A673 (cell line): ENCODE measurements around the gene DSC1. TPM values are rescaled to one million over a fixed set of nuclear protein-coding genes. Genes with fewer than 3 reads are reported as not detected.

ENCODE experiments used
- BruUV-seq: library from RNA; stranded (reverse); fragments of 400-500 nt; replicated peaks from 2 replicates; lab custom pipeline; 2021; lab: Mats Ljungman, UMichigan
- CTCF ChIA-PET: fragments of 300-600 bp; sonication (Branson Sonifier 250); formaldehyde crosslinking; loops from one replicate; lab custom pipeline; 2022; ENCODE audit warnings: antibody characterized with exemption; lab: Charles Lee
- POLR2A ChIA-PET: fragments of 300-600 bp; sonication (Branson Sonifier 250); formaldehyde crosslinking; loops from one replicate; lab custom pipeline; 2022; ENCODE audit warnings: antibody characterized with exemption; ENCODE audit not compliant: low non-redundant PET; lab: Charles Lee
- DNase-seq: peaks from one replicate; pipeline ENCODE4 v3.0.0-alpha.2; 2015; ENCODE audit warnings: low spot score
- H3K27ac ChIP-seq: fragments of 200-600 bp; sonication (generic); 2 replicates; pipeline ENCODE4 v1.5.1; 2016; ENCODE audit warnings: mixed run types, low read depth, mild to moderate bottlenecking, mixed read lengths, antibody characterized with exemption, low read length; ENCODE audit not compliant: poor library complexity, severe bottlenecking
- H3K27me3 ChIP-seq: fragments of 200-600 bp; sonication (generic); replicated peaks from 2 replicates; pipeline ENCODE4 v1.6.1; 2017; ENCODE audit warnings: mixed run types, low read depth, mild to moderate bottlenecking, mixed read lengths, antibody characterized with exemption, low read length; ENCODE audit not compliant: insufficient read depth, poor library complexity
- H3K36me3 ChIP-seq: fragments of 200-600 bp; sonication (generic); 2 replicates; pipeline ENCODE4 v1.6.1; 2016; ENCODE audit warnings: mixed run types, mild to moderate bottlenecking, mixed read lengths, antibody characterized with exemption, low read length; ENCODE audit not compliant: insufficient read depth, poor library complexity, severe bottlenecking
- H3K4me1 ChIP-seq: fragments of 200-600 bp; sonication (generic); 2 replicates; pipeline ENCODE4 v1.6.1; 2017; ENCODE audit warnings: mixed run types, mild to moderate bottlenecking, mixed read lengths, antibody characterized with exemption, low read length; ENCODE audit not compliant: insufficient read depth, poor library complexity, severe bottlenecking
- H3K4me3 ChIP-seq: fragments of 200-600 bp; sonication (generic); 2 replicates; pipeline ENCODE4 v1.5.1; 2016; ENCODE audit warnings: low read depth, mixed run types, mild to moderate bottlenecking, mixed read lengths, low read length; ENCODE audit not compliant: poor library complexity, severe bottlenecking
- H3K9me3 ChIP-seq: fragments of 200-600 bp; sonication (generic); 2 replicates; pipeline ENCODE4 v1.6.1; 2016; ENCODE audit warnings: mixed run types, low read depth, mild to moderate bottlenecking, mixed read lengths, antibody characterized with exemption, low read length; ENCODE audit not compliant: poor library complexity, severe bottlenecking
- CTCF ChIP-seq: fragments of 300-800, 200-600 bp; sonication (generic); conservative IDR thresholded peaks from 2 replicates; pipeline ENCODE4 v1.5.1; 2017; ENCODE audit warnings: low read depth, mild to moderate bottlenecking, antibody characterized with exemption, low read length, moderate library complexity, mixed read lengths
- EZH2 ChIP-seq: fragments of 200-600 bp; sonication (generic); IDR thresholded peaks from 2 replicates; pipeline ENCODE4 v1.6.1; 2017; ENCODE audit warnings: borderline replicate concordance, low read depth, mild to moderate bottlenecking, mixed read lengths, antibody characterized with exemption, low read length; ENCODE audit not compliant: poor library complexity, severe bottlenecking
- intact Hi-C: fragments of 100-400 bp; cut with micrococcal nuclease; formaldehyde crosslinking; loops from one replicate; pipeline ENCODE4 v1.10.0; 2022; ENCODE audit not compliant: unreplicated experiment
- total RNA-seq: library from RNA; stranded (reverse); gene quantifications from 2 replicates; pipeline ENCODE4 v1.2.3, GENCODE V29; 2021

The DSC1 gene
- total RNA-seq, 1 experiment from 2014 or later, result not detected

GRCh38 chr18:31093880-31094279, 68.8 kb downstream of the DSC1 start:
- no peak for DNase-seq
- H3K4me1 ChIP-seq, result no peaks in the 10 kb centered on the region
- H3K27me3 ChIP-seq, result peaks cover 3% of the 10 kb centered on the region
- H3K9me3 ChIP-seq, result no peaks in the 10 kb centered on the region
- intact Hi-C loops, result no loop called here
- H3K4me3 ChIP-seq, result no peak overlapping the region
- ChIA-PET POLR2A (no interaction called here), CTCF (no interaction called here)
- no peaks in the 10 kb centered on the region for H3K36me3 ChIP-seq
- no peak for TF ChIP-seq EZH2
- no peak for TF ChIP-seq CTCF
- H3K27ac ChIP-seq, result no peak overlapping the region
- no TSS peak for BruUV-seq

- H3K36me3 ChIP-seq, result no peaks in the 10 kb centered on the region
- H3K9me3 ChIP-seq, result no peaks in the 10 kb centered on the region
- no peak for TF ChIP-seq EZH2
- no peak for TF ChIP-seq CTCF
- ChIA-PET CTCF (no interaction called here), POLR2A (no interaction called here)
- intact Hi-C loops, result no loop called here
- no peak for DNase-seq
- no peaks in the 10 kb centered on the region for H3K27me3 ChIP-seq
- no TSS peak for BruUV-seq
- H3K4me1 ChIP-seq, result no peaks in the 10 kb centered on the region
- no peak overlapping the region for H3K27ac ChIP-seq
- no peak overlapping the region for H3K4me3 ChIP-seq
These were observed 69.4 kb downstream of the DSC1 start for GRCh38 chr18:31093294-31093693.

GRCh38 chr18:31091350-31091749, 71.3 kb downstream of the DSC1 start:
- H3K36me3 ChIP-seq, result no peaks in the 10 kb centered on the region
- POLR2A ChIA-PET, result no interaction called here
- no peak for TF ChIP-seq CTCF
- TF ChIP-seq EZH2, result no peak
- CTCF ChIA-PET, result no interaction called here
- intact Hi-C loops, result no loop called here
- H3K9me3 ChIP-seq, result no peaks in the 10 kb centered on the region
- no peak overlapping the region for H3K4me3 ChIP-seq
- no peak overlapping the region for H3K27ac ChIP-seq
- H3K4me1 ChIP-seq, result no peaks in the 10 kb centered on the region
- BruUV-seq, result no TSS peak
- H3K27me3 ChIP-seq, result no peaks in the 10 kb centered on the region
- no peak for DNase-seq
